Neuronal stem cell (in vitro differentiated cells): Measurements from ENCODE around the gene CAMKK1.

Experiments
- DNase-seq: peaks from one replicate; pipeline ENCODE4 v3.0.0-alpha.2; 2013; ENCODE audit warnings: low spot score
- H2AFZ ChIP-seq: one replicate; pipeline ENCODE4 v1.6.1; 2013; ENCODE audit warnings: mild to moderate bottlenecking, low read length, inconsistent platforms
- H2AK5ac ChIP-seq: 2 replicates; pipeline ENCODE4 v1.6.1; 2013; ENCODE audit warnings: low read depth, mild to moderate bottlenecking, inconsistent platforms, low read length, moderate library complexity, mixed read lengths
- H2BK120ac ChIP-seq: 2 replicates; pipeline ENCODE4 v1.6.1; 2013; ENCODE audit warnings: low read depth, mild to moderate bottlenecking, inconsistent platforms, low read length, moderate library complexity, mixed read lengths
- H2BK12ac ChIP-seq: one replicate; pipeline ENCODE4 v1.6.1; 2013; ENCODE audit warnings: low read length, inconsistent platforms
- H2BK15ac ChIP-seq: 2 replicates; pipeline ENCODE4 v1.6.1; 2013; ENCODE audit warnings: mild to moderate bottlenecking, low read length, inconsistent platforms, mixed read lengths
- H2BK5ac ChIP-seq: one replicate; pipeline ENCODE4 v1.6.1; 2013; ENCODE audit warnings: inconsistent platforms, mild to moderate bottlenecking, low read length, moderate library complexity
- H3K14ac ChIP-seq: one replicate; pipeline ENCODE4 v1.6.1; 2013; ENCODE audit warnings: low read length, inconsistent platforms
- H3K18ac ChIP-seq: 2 replicates; pipeline ENCODE4 v1.6.1; 2013; ENCODE audit warnings: low read length, inconsistent platforms
- H3K23ac ChIP-seq: 2 replicates; pipeline ENCODE4 v1.6.1; 2013; ENCODE audit warnings: low read depth, mild to moderate bottlenecking, mixed read lengths, low read length, inconsistent platforms; ENCODE audit not compliant: poor library complexity
- H3K27ac ChIP-seq: replicated peaks from 3 replicates; pipeline ENCODE4 v1.5.1; 2013; ENCODE audit warnings: low read length, inconsistent platforms
- H3K27me3 ChIP-seq, 3 experiments: 2 replicates each; pipeline ENCODE4 v1.6.1; 2013; ENCODE audit warnings: low read length in 3 of 3, mild to moderate bottlenecking in 2 of 3, inconsistent platforms in 1 of 3, low read depth in 1 of 3, mixed read lengths in 1 of 3, moderate library complexity in 1 of 3; ENCODE audit not compliant: control insufficient read depth in 3 of 3, insufficient read depth in 3 of 3
- H3K36me3 ChIP-seq, 2 donors: replicated peaks in 1 of 2; 2 replicates each; pipeline ENCODE4 v1.6.1; 2013; ENCODE audit warnings: low read length in 2 of 2; ENCODE audit not compliant: control insufficient read depth in 2 of 2, insufficient read depth in 2 of 2
- H3K4ac ChIP-seq: 2 replicates; pipeline ENCODE4 v1.6.1; 2013; ENCODE audit warnings: inconsistent platforms, mild to moderate bottlenecking, low read length, moderate library complexity
- H3K4me1 ChIP-seq, 2 donors: 1 replicate in 1 of 2; 2 replicates in 1 of 2; pipeline ENCODE4 v1.6.1; 2013; ENCODE audit warnings: low read length in 2 of 2, low read depth in 1 of 2; ENCODE audit not compliant: control insufficient read depth in 2 of 2, insufficient read depth in 1 of 2
- H3K4me2 ChIP-seq: one replicate; pipeline ENCODE4 v1.6.1; 2013; ENCODE audit warnings: mild to moderate bottlenecking, low read length, inconsistent platforms; ENCODE audit not compliant: insufficient read depth, poor library complexity, severe bottlenecking
- H3K4me3 ChIP-seq, 2 donors: 2 replicates each; pipeline ENCODE4 v1.5.1; 2013; ENCODE audit warnings: low read length in 2 of 2, mild to moderate bottlenecking in 2 of 2, inconsistent platforms in 1 of 2, moderate library complexity in 1 of 2
- H3K79me1 ChIP-seq: one replicate; pipeline ENCODE4 v1.6.1; 2013; ENCODE audit warnings: low read depth, mild to moderate bottlenecking, inconsistent platforms, low read length, moderate library complexity
- H3K9ac ChIP-seq: one replicate; pipeline ENCODE4 v1.6.1; 2013; ENCODE audit warnings: mild to moderate bottlenecking, low read depth, low read length, inconsistent platforms; ENCODE audit not compliant: poor library complexity
- H3K9me3 ChIP-seq, 2 donors: replicated peaks in 1 of 2; 2 replicates each; pipeline versions ENCODE3 to v1.6.1; 2013; ENCODE audit warnings: low read length in 2 of 2, mild to moderate bottlenecking in 2 of 2, inconsistent platforms in 1 of 2, low read depth in 1 of 2, mixed read lengths in 1 of 2, moderate library complexity in 1 of 2; ENCODE audit not compliant: control insufficient read depth in 2 of 2, insufficient read depth in 1 of 2
- H4K8ac ChIP-seq: one replicate; pipeline ENCODE4 v1.6.1; 2013; ENCODE audit warnings: low read depth, mild to moderate bottlenecking, inconsistent platforms, low read length, moderate library complexity
- H4K91ac ChIP-seq: one replicate; pipeline ENCODE4 v1.6.1; 2013; ENCODE audit warnings: low read length, low read depth, mild to moderate bottlenecking, inconsistent platforms; ENCODE audit not compliant: poor library complexity
- WGBS, 2 donors: extraction: QIAGEN DNeasy Blood & Tissue Kit; methylation state at CpG; one replicate each; pipeline ENCODE4 v1.1.7; 2013; ENCODE audit warnings: missing lambda C conversion rate in 2 of 2, mixed read lengths in 1 of 2; ENCODE audit not compliant: insufficient read length in 2 of 2, insufficient replicate concordance in 1 of 2; ENCODE audit errors: extremely low coverage in 2 of 2; 5-methylcytosine and 5-hydroxymethylcytosine counted together

The CAMKK1 gene

DNA sequence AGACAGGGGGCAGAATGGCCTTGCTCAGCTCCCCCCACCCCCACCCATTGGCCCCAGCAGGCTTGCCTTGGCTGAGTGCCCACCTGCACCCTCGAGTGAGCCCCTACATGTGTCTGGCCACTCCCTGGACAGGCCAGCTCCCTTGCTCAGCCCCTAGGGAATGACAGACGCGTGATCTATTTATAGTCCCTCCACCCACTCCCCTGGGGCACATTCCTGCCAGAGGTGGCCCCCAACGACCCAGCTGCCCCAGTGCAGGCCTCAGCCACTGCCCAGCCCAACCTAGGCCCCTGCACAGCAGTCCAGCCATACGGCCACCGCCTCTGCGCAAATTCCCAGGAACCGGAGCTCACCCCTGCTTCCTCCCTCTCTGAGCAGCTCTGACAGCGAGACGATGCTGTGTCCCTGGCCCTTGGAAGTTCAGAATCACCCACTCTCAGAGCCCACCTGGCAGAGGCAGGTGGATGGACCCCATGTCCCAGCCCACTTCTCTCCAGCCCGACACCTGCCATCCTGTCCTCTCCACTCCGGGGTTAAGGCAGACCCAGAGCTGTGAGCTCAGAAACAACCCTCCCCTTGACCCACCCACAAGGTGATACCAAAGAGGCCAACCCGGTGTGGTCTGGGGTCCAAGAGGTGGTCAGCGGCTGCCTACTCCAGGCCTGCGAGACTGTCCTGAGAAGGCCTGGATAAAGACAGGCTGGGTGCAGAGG lies 34.9 kb upstream of the CAMKK1 start:
- DNase-seq: no peak
- Histone ChIP-seq H3K79me1 (no peaks in the 10 kb centered on the region), H2BK15ac (no peak overlapping the region), H4K8ac (no peak overlapping the region), H3K14ac (peak overlapping the region; percentile 31), H3K9me3 (peaks cover 0 to 1% of the 10 kb centered on the region in 2 donors), H2BK12ac (no peak overlapping the region), H3K9ac (peak overlapping the region; percentile 66), H2BK120ac (no peak overlapping the region), H3K4me3 (no peak overlapping the region), H3K4me2 (no peak overlapping the region), H3K4ac (no peak overlapping the region), H3K4me1 (peaks cover 7 to 10% of the 10 kb centered on the region in 2 donors), H4K91ac (no peak overlapping the region), H2AK5ac (peak overlapping the region; percentile 46), H3K36me3 (no peaks in the 10 kb centered on the region), H2BK5ac (no peak overlapping the region), H3K18ac (peak overlapping the region; percentile 64), H3K23ac (peak overlapping the region; percentile 55), H2AFZ (no peak overlapping the region), H3K27ac (no peak overlapping the region), H3K27me3 (peaks cover 0 to 41% (median 0%) of the 10 kb centered on the region in 3 experiments)
- WGBS, 2 donors: no CpG with 5 or more reads among the region's 15 CpGs

DNA sequence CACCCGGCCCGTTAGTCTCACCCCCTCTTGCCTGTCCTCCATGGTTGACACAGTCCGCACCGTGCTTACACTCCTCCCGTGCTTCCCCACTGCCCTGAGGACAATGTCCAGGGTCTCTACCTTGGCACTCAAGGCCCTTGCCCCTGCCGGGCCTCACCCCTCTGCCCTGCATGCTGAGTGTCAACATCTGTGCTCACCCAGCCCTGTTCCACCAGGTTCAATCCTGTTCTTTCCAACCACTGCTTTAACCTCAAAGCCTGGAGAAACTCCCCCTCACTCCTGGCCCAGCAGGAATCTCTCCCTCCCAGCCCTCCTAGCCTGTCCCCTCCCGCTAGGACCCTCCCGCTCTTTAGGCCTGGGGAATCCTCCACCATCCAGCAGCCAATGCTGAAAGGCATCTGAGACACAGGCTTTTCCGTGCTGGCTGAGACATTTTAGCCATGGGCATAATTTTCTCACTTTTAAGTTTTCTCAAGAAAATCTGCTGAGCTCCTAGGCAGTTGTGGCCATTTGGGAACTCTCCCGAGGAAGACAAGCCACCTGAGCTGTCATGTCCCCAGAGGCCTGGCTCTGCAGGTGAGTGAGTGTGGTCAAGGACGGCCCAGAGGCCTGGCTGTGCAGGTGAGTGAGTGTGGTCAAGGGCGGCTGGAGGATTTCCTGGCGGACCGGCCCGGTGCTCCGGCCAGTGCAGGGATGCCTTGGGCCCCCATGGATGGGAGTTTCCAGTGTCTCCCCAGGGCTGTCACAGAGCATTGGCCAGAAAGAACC lies 34.2 kb upstream of the CAMKK1 start:
- no CpG with 5 or more reads among the region's 16 CpGs for WGBS, 2 donors
- Histone ChIP-seq H3K18ac (peak overlapping the region; percentile 64), H2BK5ac (no peak overlapping the region), H3K4me3 (no peak overlapping the region), H3K27ac (no peak overlapping the region), H3K9me3 (peaks cover 0 to 1% of the 10 kb centered on the region in 2 donors), H3K9ac (no peak overlapping the region), H2BK15ac (peak overlapping the region; percentile 10), H2BK12ac (no peak overlapping the region), H3K4me1 (peaks cover 7 to 10% of the 10 kb centered on the region in 2 donors), H2BK120ac (no peak overlapping the region), H3K4ac (no peak overlapping the region), H3K36me3 (no peaks in the 10 kb centered on the region), H4K91ac (no peak overlapping the region), H3K4me2 (no peak overlapping the region), H2AK5ac (peak overlapping the region; percentile 46), H2AFZ (peak overlapping the region; percentile 19), H3K14ac (peak overlapping the region; percentile 31), H3K79me1 (no peaks in the 10 kb centered on the region), H3K27me3 (peaks cover 0 to 43% (median 0%) of the 10 kb centered on the region in 3 experiments), H3K23ac (peak overlapping the region; percentile 55), H4K8ac (peak overlapping the region; percentile 72)
- no peak for DNase-seq

DNA sequence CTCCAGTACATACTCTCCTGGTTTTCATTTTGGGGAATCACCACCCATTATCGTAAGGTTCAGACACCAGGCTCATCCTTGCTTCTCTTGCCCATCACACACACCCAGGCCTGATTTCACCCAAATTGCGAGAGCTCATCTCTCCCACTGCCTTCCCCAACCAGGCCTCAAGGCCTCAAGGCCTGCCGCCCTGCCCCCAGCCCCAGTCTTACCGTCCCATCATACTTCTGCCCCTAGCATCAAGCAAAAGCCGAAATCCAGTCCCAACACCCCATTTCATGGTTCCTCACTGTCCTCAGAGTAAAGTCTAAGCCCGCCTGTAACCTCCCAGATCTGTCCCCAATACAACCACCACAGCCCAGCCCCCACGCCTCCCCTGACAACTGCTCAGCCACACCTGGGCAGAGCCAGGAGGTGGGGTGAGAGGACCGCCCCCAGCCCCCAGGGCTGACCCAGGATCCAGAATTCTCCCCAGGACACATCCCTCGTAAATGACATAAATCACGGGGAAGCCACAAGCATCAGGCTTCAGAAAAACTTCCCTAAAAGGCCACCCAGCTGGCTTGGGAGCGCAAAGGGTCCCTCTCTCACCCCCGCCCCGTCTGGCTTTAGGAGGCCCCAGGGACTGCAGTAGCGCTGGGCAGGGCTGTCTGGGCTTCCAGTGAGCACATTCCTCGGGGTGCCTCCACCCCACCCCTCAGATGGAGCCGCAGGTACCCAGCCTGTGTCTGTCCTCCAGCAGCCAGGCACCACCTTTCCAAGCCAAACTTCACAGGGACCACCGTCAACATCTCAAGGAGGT lies 33.0 kb upstream of the CAMKK1 start:
- WGBS, 2 donors: no CpG with 5 or more reads among the region's 17 CpGs
- Histone ChIP-seq H3K18ac (peak overlapping the region; percentile 57), H2BK12ac (no peak overlapping the region), H3K14ac (no peak overlapping the region), H3K4me2 (no peak overlapping the region), H2BK120ac (no peak overlapping the region), H3K9ac (no peak overlapping the region), H3K4me3 (no peak overlapping the region), H3K79me1 (no peaks in the 10 kb centered on the region), H4K8ac (no peak overlapping the region), H3K9me3 (no peaks in the 10 kb centered on the region), H2BK5ac (peak overlapping the region; percentile 53), H3K4ac (no peak overlapping the region), H3K23ac (peak overlapping the region; percentile 65), H4K91ac (no peak overlapping the region), H3K4me1 (peaks cover 10 to 12% of the 10 kb centered on the region in 2 donors), H3K27me3 (peaks cover 0 to 45% (median 0%) of the 10 kb centered on the region in 3 experiments), H3K36me3 (no peaks in the 10 kb centered on the region), H2AFZ (no peak overlapping the region), H2AK5ac (peak overlapping the region; percentile 43), H3K27ac (no peak overlapping the region), H2BK15ac (no peak overlapping the region)
- DNase-seq: no peak
